Endothelial cell of umbilical vein (primary cell): ENCODE data around the gene KIF2C. TPM values are rescaled to one million over a fixed set of nuclear protein-coding genes. Genes with fewer than 3 reads are reported as not detected.

Source experiments
- BruUV-seq: library from RNA; stranded (reverse); fragments of 400-500 nt; replicated peaks from 2 replicates; lab custom pipeline; 2021; lab: Mats Ljungman, UMichigan
- CTCF ChIA-PET: fragments of 300-600, 350-600 bp; sonication (Branson Sonifier 250); formaldehyde crosslinking; loops from one replicate; lab custom pipeline; 2021; ENCODE audit warnings: antibody characterized with exemption, inconsistent platforms; lab: Charles Lee
- POLR2A ChIA-PET: fragments of 300-600, 350-600 bp; sonication (Branson Sonifier 250); formaldehyde crosslinking; loops from one replicate; lab custom pipeline; 2021; ENCODE audit warnings: antibody characterized with exemption, inconsistent platforms; lab: Charles Lee
- DNase-seq: peaks from one replicate; pipeline ENCODE4 v3.0.0-alpha.2; 2011; ENCODE audit warnings: low read depth, low spot score
- FAIRE-seq: peaks from 2 replicates; lab custom pipeline; 2011; peaks lifted over from hg19 to GRCh38; lab: Jason Lieb, UNC
- H2AFZ ChIP-seq: 2 replicates; pipeline ENCODE4 v1.6.0; 2012; ENCODE audit warnings: low read depth, low read length, control low read depth, inconsistent platforms
- H3K27ac ChIP-seq: 2 replicates; pipeline ENCODE4 v1.5.1; 2011; ENCODE audit warnings: low read depth, mild to moderate bottlenecking, control low read depth, low read length, moderate library complexity; ENCODE audit not compliant: insufficient read depth
- H3K27me3 ChIP-seq, 2 experiments: 2 replicates each; pipeline versions ENCODE4 v1.6.0 to v1.6.1; 2011; ENCODE audit warnings: low read length in 2 of 2, mixed read lengths in 1 of 2; ENCODE audit not compliant: control insufficient read depth in 2 of 2, insufficient read depth in 2 of 2
- H3K36me3 ChIP-seq, 2 experiments: 2 replicates in 1 of 2; 3 replicates in 1 of 2; pipeline ENCODE4 v1.5.1; 2011; ENCODE audit warnings: low read length in 2 of 2, mild to moderate bottlenecking in 1 of 2, moderate library complexity in 1 of 2; ENCODE audit not compliant: control insufficient read depth in 2 of 2, insufficient read depth in 2 of 2; ENCODE audit errors: extremely low read depth in 1 of 2
- H3K4me1 ChIP-seq: 3 replicates; pipeline ENCODE4 v1.5.1; 2011; ENCODE audit warnings: mild to moderate bottlenecking, low read length; ENCODE audit not compliant: control insufficient read depth, insufficient read depth; ENCODE audit errors: extremely low read depth
- H3K4me2 ChIP-seq: 2 replicates; pipeline ENCODE4 v1.6.1; 2011; ENCODE audit warnings: low read length, control low read depth, mixed read lengths; ENCODE audit not compliant: insufficient read depth
- H3K4me3 ChIP-seq, 3 experiments: fragments of 200-600 bp in 1 of 3; sonication (generic), shearing (Covaris generic) in 1 of 3; replicated peaks in 1 of 3; 2 replicates each; pipeline ENCODE4 v1.5.1; 2011 to 2016; ENCODE audit warnings: control low read depth in 3 of 3, low read length in 3 of 3, mild to moderate bottlenecking in 2 of 3, inconsistent platforms in 1 of 3, low read depth in 1 of 3, moderate library complexity in 1 of 3; ENCODE audit not compliant: insufficient read depth in 1 of 3
- H3K79me2 ChIP-seq: 2 replicates; pipeline ENCODE4 v1.6.0; 2012; ENCODE audit warnings: low read length, inconsistent platforms; ENCODE audit not compliant: control insufficient read depth, insufficient read depth
- H3K9ac ChIP-seq: replicated peaks from 2 replicates; pipeline ENCODE3; 2011; ENCODE audit warnings: low read length, control low read depth; ENCODE audit not compliant: insufficient read depth; ENCODE audit errors: extremely low read depth
- H3K9me1 ChIP-seq: replicated peaks from 3 replicates; pipeline ENCODE4 v1.6.0; 2011; ENCODE audit warnings: mild to moderate bottlenecking, low read length; ENCODE audit not compliant: control insufficient read depth, insufficient read depth; ENCODE audit errors: extremely low read depth
- H3K9me3 ChIP-seq: replicated peaks from 2 replicates; pipeline ENCODE4 v1.5.1; 2012; ENCODE audit warnings: low read length, inconsistent platforms; ENCODE audit not compliant: control insufficient read depth, insufficient read depth
- H4K20me1 ChIP-seq: replicated peaks from 2 replicates; pipeline ENCODE3; 2011; ENCODE audit warnings: mild to moderate bottlenecking, low read length; ENCODE audit not compliant: control insufficient read depth, insufficient read depth; ENCODE audit errors: extremely low read depth
- EZH2 ChIP-seq: IDR thresholded peaks from 2 replicates; pipeline ENCODE4 v1.6.1; 2012; ENCODE audit warnings: borderline replicate concordance, low read depth, mild to moderate bottlenecking, moderate library complexity, low read length, inconsistent platforms; ENCODE audit not compliant: severe bottlenecking
- FOS ChIP-seq: IDR thresholded peaks from 2 replicates; pipeline ENCODE4 v1.6.1; 2011; ENCODE audit warnings: mild to moderate bottlenecking, low read length, moderate library complexity, borderline replicate concordance; ENCODE audit not compliant: insufficient read depth
- GATA2 ChIP-seq: IDR thresholded peaks from 2 replicates; pipeline ENCODE4 v1.7.0; 2011; ENCODE audit warnings: low read depth, mild to moderate bottlenecking, moderate library complexity, mixed read lengths, low read length; ENCODE audit not compliant: insufficient read length, insufficient read depth
- JUN ChIP-seq: IDR thresholded peaks from 2 replicates; pipeline ENCODE4 v1.6.1; 2011; ENCODE audit warnings: borderline replicate concordance, low read depth; ENCODE audit not compliant: insufficient read length, insufficient read depth
- POLR2A ChIP-seq: IDR thresholded peaks from 2 replicates; pipeline ENCODE4 v1.6.1; 2012; ENCODE audit warnings: low read depth, mild to moderate bottlenecking, control low read depth, low read length
- POLR2AphosphoS5 ChIP-seq: IDR thresholded peaks from 2 replicates; pipeline ENCODE4 v1.6.1; 2012; ENCODE audit warnings: low read depth, mild to moderate bottlenecking, control low read depth, low read length, moderate library complexity; ENCODE audit not compliant: insufficient read depth
- dilution Hi-C: fragments of 300-500 bp; cut with MboI; formaldehyde crosslinking; loops from one replicate; pipeline ENCODE4 v1.15.0; 2019; ENCODE audit warnings: low sequenced_read_pairs; ENCODE audit not compliant: extremely low pct_ligation_motif_present
- intact Hi-C: fragments of 100-400 bp; cut with micrococcal nuclease; formaldehyde crosslinking; loops from one replicate; pipeline ENCODE4 v1.10.0; 2022
- polyA plus RNA-seq, 4 experiments: library from polyadenylated mRNA; depleted of rRNA in 3 of 4; stranded (reverse) in 3 of 4; unstranded in 1 of 4; fragments of >200 nt; gene quantifications; 2 replicates each; pipeline versions ENCODE4 v1.2.1 to v1.2.3, GENCODE V29; 2011 to 2012; ENCODE audit warnings: missing spikeins in 1 of 4
- total RNA-seq: library from RNA; stranded (reverse); gene quantifications from 2 replicates; pipeline ENCODE4 v1.2.3, GENCODE V29; 2021
- TF ChIP-seq, protein P1 (sequence below), 2 donors: IDR thresholded peaks; 1 replicate in 1 of 2; 2 replicates in 1 of 2; pipeline ENCODE4 v1.5.1; 2011; ENCODE audit warnings: low read length in 2 of 2, mild to moderate bottlenecking in 2 of 2, moderate library complexity in 2 of 2, control low read depth in 1 of 2, inconsistent platforms in 1 of 2, low read depth in 1 of 2; ENCODE audit not compliant: insufficient read depth in 1 of 2; ENCODE audit errors: extremely low read depth in 1 of 2
- TF ChIP-seq, protein P2 (sequence below): IDR thresholded peaks from 2 replicates; pipeline ENCODE4 v1.6.1; 2011; ENCODE audit not compliant: insufficient read depth, insufficient read length

The KIF2C gene
- total and polyA plus RNA-seq, 2 donors (not counting 3 experiments of a cell fraction or from before 2014, with no cell fraction given), result 27.1 to 53.7 TPM

DNA sequence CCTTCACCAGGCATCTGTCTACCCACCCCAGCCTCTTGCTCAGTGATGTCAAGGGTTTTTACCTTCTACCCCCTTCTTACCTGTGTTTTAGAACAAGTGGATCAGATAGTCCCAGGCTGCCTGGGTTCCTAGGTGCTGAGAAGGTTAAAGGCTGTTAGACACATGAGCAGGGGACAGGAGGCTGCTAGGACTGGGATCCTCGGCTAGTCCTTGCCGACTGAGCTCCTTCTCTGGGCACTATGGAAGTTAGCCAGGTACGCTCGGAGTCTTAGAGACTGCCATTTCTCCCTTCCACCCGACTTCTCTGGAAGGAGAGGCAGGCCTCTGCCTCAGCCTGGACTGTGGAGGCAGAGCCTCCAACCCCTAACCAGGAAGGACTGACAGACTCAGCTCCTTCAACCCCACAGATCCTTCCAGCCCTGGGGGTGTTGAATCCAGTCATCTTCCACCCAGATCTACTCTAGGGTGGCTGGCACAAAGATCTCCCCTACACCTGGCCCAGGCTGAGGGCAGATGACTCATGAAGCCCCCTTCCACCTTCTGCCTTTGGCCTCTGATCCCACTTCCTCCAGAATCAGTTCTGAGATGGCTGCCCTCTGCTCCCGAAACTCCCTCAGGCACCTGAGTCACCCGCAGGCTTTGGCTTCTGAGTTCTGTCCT lies 67.2 kb downstream of the KIF2C start, which contains the start of gene DYNLT4:
DYNLT4 (minus strand) TSS at position 648 of the 660 bp plus-strand sequence. CDS start 683 bp downstream, outside the sequence.
- Histone ChIP-seq H3K9ac (peak within 1 kb of the TSS; percentile 99), H3K27me3 (no peaks in the 10 kb centered on the region), H3K9me3 (no peaks in the 10 kb centered on the region), H3K4me3 (peak within 1 kb of the TSS in 2 of 3 experiments; percentile 6 to 25), H3K79me2 (peaks cover 55% of the 10 kb centered on the region), H3K36me3 (peaks cover 4 to 32% of the 10 kb centered on the region in 2 experiments), H3K27ac (peak within 1 kb of the TSS; percentile 100), H2AFZ (no peak within 1 kb of the TSS), H4K20me1 (no peaks in the 10 kb centered on the region), H3K9me1 (no peaks in the 10 kb centered on the region), H3K4me1 (peaks cover 72% of the 10 kb centered on the region), H3K4me2 (peak within 1 kb of the TSS; percentile 71)
- dilution Hi-C loops (no loop called here), intact Hi-C loops (loop anchor here (1.0 to 10.0 kb wide), 3 partner anchors 12 to 878 kb away; partner anchors contain the start of genes GPBP1L1, RNU5D-1 and TMEM69)
- DNase-seq (no peak), FAIRE-seq (no peak)
- TF ChIP-seq FOS, result peak; percentile 68
- TF ChIP-seq POLR2A, result no peak
- TF ChIP-seq GATA2, result no peak
- peak; percentile 70 for TF ChIP-seq JUN
- TF ChIP-seq, protein P1, sequence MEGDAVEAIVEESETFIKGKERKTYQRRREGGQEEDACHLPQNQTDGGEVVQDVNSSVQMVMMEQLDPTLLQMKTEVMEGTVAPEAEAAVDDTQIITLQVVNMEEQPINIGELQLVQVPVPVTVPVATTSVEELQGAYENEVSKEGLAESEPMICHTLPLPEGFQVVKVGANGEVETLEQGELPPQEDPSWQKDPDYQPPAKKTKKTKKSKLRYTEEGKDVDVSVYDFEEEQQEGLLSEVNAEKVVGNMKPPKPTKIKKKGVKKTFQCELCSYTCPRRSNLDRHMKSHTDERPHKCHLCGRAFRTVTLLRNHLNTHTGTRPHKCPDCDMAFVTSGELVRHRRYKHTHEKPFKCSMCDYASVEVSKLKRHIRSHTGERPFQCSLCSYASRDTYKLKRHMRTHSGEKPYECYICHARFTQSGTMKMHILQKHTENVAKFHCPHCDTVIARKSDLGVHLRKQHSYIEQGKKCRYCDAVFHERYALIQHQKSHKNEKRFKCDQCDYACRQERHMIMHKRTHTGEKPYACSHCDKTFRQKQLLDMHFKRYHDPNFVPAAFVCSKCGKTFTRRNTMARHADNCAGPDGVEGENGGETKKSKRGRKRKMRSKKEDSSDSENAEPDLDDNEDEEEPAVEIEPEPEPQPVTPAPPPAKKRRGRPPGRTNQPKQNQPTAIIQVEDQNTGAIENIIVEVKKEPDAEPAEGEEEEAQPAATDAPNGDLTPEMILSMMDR (IDR thresholded peaks at IDR 0.05; ENCODE audit: extremely low read depth in 1 of 2, insufficient read depth in 1 of 2, low read depth in 1 of 2, low read length in 2 of 2), result no peak
- TF ChIP-seq, protein P2, sequence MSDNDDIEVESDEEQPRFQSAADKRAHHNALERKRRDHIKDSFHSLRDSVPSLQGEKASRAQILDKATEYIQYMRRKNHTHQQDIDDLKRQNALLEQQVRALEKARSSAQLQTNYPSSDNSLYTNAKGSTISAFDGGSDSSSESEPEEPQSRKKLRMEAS, result no peak
- TF ChIP-seq POLR2AphosphoS5, result no peak
- no peak for TF ChIP-seq EZH2
- POLR2A ChIA-PET, result interaction anchor here (3.1 to 4.3 kb wide), 2 partner anchors 13 to 32 kb away, joined by 13 to 97 read pairs; partner anchors contain the start of gene RPS8
- TSS peak; percentile 42 for BruUV-seq
- CTCF ChIA-PET, result interaction anchor here (2.2 kb wide), 1 partner anchor 20 kb away, joined by 8 read pairs; no protein-coding TSS in a partner anchor
